CD4-positive, alpha-beta T cell treated with Interferon alpha-2 for 1 hour (primary cell): ENCODE measurements around the gene ACBD6.
"Not testable (repeated sequence)": the region's sequence is repeated elsewhere in the genome, so short reads cannot be mapped to it uniquely, and the experiment has no call there.

ENCODE experiments used
- DNase-seq, 2 donors: peaks; one replicate each; pipeline ENCODE4 v3.0.0-alpha.2; 2020 to 2022

The ACBD6 gene

GRCh38 chr1:180412583-180412982 lies 89.8 kb downstream of the ACBD6 start:
- DNase-seq: no peak

GRCh38 chr1:180408128-180408527 lies 94.2 kb downstream of the ACBD6 start:
- not testable (repeated sequence) for DNase-seq

- DNase-seq: no peak
Measured at GRCh38 chr1:180407051-180407450, 95.3 kb downstream of the ACBD6 start.

- no peak for DNase-seq
Measured at GRCh38 chr1:180402551-180402950, 99.8 kb downstream of the ACBD6 start.

GRCh38 chr1:180402001-180402400 lies 100.4 kb downstream of the ACBD6 start:
- no peak for DNase-seq

GRCh38 chr1:180397175-180397574 lies 105.2 kb downstream of the ACBD6 start:
- no peak for DNase-seq

GRCh38 chr1:180392427-180393145 lies 109.8 kb downstream of the ACBD6 start:
- no peak for DNase-seq

GRCh38 chr1:180392020-180392419 lies 110.4 kb downstream of the ACBD6 start:
- DNase-seq: no peak

GRCh38 chr1:180387413-180387812 lies 115.0 kb downstream of the ACBD6 start:
- DNase-seq: no peak

GRCh38 chr1:180386745-180387367 lies 115.5 kb downstream of the ACBD6 start:
- no peak for DNase-seq

- no peak for DNase-seq
Measured at GRCh38 chr1:180385144-180385543, 117.2 kb downstream of the ACBD6 start.

- no peak for DNase-seq
Measured at GRCh38 chr1:180384286-180385005, 117.9 kb downstream of the ACBD6 start.

GRCh38 chr1:180382326-180383115 lies 119.9 kb downstream of the ACBD6 start:
- no peak for DNase-seq

- no peak for DNase-seq
Measured at GRCh38 chr1:180381184-180381580, 121.2 kb downstream of the ACBD6 start.

GRCh38 chr1:180380259-180381183 lies 121.9 kb downstream of the ACBD6 start:
- DNase-seq: no peak

- no peak for DNase-seq
Measured at GRCh38 chr1:180376800-180377199, 125.6 kb downstream of the ACBD6 start.

- no peak for DNase-seq
Measured at GRCh38 chr1:180376253-180376652, 126.1 kb downstream of the ACBD6 start.

GRCh38 chr1:180372728-180373127 lies 129.6 kb downstream of the ACBD6 start:
- no peak for DNase-seq

GRCh38 chr1:180370597-180370996 lies 131.8 kb downstream of the ACBD6 start:
- no peak for DNase-seq

GRCh38 chr1:180370188-180370587 lies 132.2 kb downstream of the ACBD6 start:
- no peak for DNase-seq

- no peak for DNase-seq
Measured at GRCh38 chr1:180369061-180369460, 133.3 kb downstream of the ACBD6 start.
